Erythroblast (primary cell): Measurements from ENCODE around the gene CCDC57.

Experiments
- DNase-seq, 2 experiments: peaks; one replicate each; lab custom pipeline; 2025; lab: John Stamatoyannopoulos, UW
- GATA1 ChIP-seq: IDR thresholded peaks from 2 replicates; pipeline ENCODE4 v1.6.1; 2011; ENCODE audit warnings: low read depth, mild to moderate bottlenecking, control low read depth, low read length, moderate library complexity
- POLR2A ChIP-seq: IDR thresholded peaks from 2 replicates; pipeline ENCODE4 v1.6.1; 2011; ENCODE audit warnings: mild to moderate bottlenecking, low read length

CCDC57 gene

GRCh38 chr17:82129095-82129494 is 83.5 kb downstream of the CCDC57 start:
- no peak for DNase-seq
- TF ChIP-seq GATA1: no peak
- no peak for TF ChIP-seq POLR2A

GRCh38 chr17:82128287-82128686 is 84.4 kb downstream of the CCDC57 start:
- TF ChIP-seq GATA1 (no peak), POLR2A (no peak)
- DNase-seq: no peak

GRCh38 chr17:82127704-82128103 is 84.9 kb downstream of the CCDC57 start:
- no peak for DNase-seq
- TF ChIP-seq GATA1: no peak
- no peak for TF ChIP-seq POLR2A

GRCh38 chr17:82127315-82127595 is 85.4 kb downstream of the CCDC57 start:
- TF ChIP-seq GATA1 (no peak), POLR2A (no peak)
- no peak for DNase-seq

- DNase-seq: no peak
- no peak for TF ChIP-seq GATA1
- no peak for TF ChIP-seq POLR2A
Observed at GRCh38 chr17:82126556-82127314, 85.9 kb downstream of the CCDC57 start.

- no peak for DNase-seq
- TF ChIP-seq POLR2A (no peak), GATA1 (no peak)
Observed at GRCh38 chr17:82124101-82124500, 88.5 kb downstream of the CCDC57 start.

GRCh38 chr17:82121660-82122629 is 90.7 kb downstream of the CCDC57 start:
- no peak for DNase-seq
- no peak for TF ChIP-seq GATA1
- TF ChIP-seq POLR2A: no peak

- DNase-seq: no peak
- TF ChIP-seq POLR2A (no peak), GATA1 (no peak)
Observed at GRCh38 chr17:82121246-82121645, 91.4 kb downstream of the CCDC57 start.

GRCh38 chr17:82120148-82120547 is 92.5 kb downstream of the CCDC57 start:
- TF ChIP-seq POLR2A: no peak
- TF ChIP-seq GATA1: no peak
- peak; percentile 40 to 58 for DNase-seq

- TF ChIP-seq GATA1 (no peak), POLR2A (no peak)
- DNase-seq: no peak
Observed at GRCh38 chr17:82118815-82119380, 93.7 kb downstream of the CCDC57 start.

GRCh38 chr17:82118168-82118814 is 94.4 kb downstream of the CCDC57 start:
- TF ChIP-seq POLR2A: no peak
- TF ChIP-seq GATA1: no peak

GRCh38 chr17:82117139-82118090 is 95.2 kb downstream of the CCDC57 start:
- TF ChIP-seq GATA1 (no peak), POLR2A (no peak)
- DNase-seq: no peak

More at GRCh38 chr17:82118168-82118814, 94.4 kb downstream of the CCDC57 start:
- DNase-seq: no peak
